Measurements from ENCODE around the gene SLC35E2B.
"Not testable (repeated sequence)": the region's sequence is repeated elsewhere in the genome, so short reads cannot be mapped to it uniquely, and the experiment has no call there.

DNA sequence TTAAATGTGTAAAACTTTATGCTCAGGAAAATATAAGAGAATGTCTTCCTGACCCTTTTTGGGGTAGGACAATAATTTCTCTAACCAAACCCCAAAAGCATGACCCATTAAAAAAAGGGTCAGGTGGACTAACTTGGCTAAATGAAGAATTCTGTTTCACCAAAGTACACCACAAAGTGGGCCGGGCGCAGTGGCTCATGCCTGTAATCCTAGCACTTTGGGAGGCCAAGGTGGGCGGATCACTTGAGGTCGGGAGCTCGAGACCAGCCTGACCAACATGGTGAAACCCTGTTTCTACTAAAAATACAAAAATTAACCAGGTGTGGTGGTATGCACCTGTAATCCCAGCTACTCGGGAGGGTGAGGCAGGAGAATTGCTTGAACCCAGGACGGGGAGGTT is 3.1 kb downstream of the SLC35E2B start:
- TF ChIP-seq, protein P1, sequence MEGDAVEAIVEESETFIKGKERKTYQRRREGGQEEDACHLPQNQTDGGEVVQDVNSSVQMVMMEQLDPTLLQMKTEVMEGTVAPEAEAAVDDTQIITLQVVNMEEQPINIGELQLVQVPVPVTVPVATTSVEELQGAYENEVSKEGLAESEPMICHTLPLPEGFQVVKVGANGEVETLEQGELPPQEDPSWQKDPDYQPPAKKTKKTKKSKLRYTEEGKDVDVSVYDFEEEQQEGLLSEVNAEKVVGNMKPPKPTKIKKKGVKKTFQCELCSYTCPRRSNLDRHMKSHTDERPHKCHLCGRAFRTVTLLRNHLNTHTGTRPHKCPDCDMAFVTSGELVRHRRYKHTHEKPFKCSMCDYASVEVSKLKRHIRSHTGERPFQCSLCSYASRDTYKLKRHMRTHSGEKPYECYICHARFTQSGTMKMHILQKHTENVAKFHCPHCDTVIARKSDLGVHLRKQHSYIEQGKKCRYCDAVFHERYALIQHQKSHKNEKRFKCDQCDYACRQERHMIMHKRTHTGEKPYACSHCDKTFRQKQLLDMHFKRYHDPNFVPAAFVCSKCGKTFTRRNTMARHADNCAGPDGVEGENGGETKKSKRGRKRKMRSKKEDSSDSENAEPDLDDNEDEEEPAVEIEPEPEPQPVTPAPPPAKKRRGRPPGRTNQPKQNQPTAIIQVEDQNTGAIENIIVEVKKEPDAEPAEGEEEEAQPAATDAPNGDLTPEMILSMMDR (IDR thresholded peaks at IDR 0.05): not testable (repeated sequence)
- TF ChIP-seq KAT7 (CRISPR knock-in tag; IDR thresholded peaks at IDR 0.05; ENCODE audit: borderline replicate concordance); JUN (CRISPR knock-in tag; IDR thresholded peaks at IDR 0.05); NR2C2 (CRISPR knock-in tag; IDR thresholded peaks at IDR 0.05); CREM (CRISPR knock-in tag; IDR thresholded peaks at IDR 0.05); ZNF423 (CRISPR knock-in tag; IDR thresholded peaks at IDR 0.05); ERG (CRISPR knock-in tag; IDR thresholded peaks at IDR 0.05); CREB1 (CRISPR knock-in tag; IDR thresholded peaks at IDR 0.05); PRRX2 (CRISPR knock-in tag; IDR thresholded peaks at IDR 0.05): not testable (repeated sequence)
- TF ChIP-seq, protein P2, sequence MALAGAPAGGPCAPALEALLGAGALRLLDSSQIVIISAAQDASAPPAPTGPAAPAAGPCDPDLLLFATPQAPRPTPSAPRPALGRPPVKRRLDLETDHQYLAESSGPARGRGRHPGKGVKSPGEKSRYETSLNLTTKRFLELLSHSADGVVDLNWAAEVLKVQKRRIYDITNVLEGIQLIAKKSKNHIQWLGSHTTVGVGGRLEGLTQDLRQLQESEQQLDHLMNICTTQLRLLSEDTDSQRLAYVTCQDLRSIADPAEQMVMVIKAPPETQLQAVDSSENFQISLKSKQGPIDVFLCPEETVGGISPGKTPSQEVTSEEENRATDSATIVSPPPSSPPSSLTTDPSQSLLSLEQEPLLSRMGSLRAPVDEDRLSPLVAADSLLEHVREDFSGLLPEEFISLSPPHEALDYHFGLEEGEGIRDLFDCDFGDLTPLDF (CRISPR knock-in tag; IDR thresholded peaks at IDR 0.05): not testable (repeated sequence)
- TF ChIP-seq, protein P3, sequence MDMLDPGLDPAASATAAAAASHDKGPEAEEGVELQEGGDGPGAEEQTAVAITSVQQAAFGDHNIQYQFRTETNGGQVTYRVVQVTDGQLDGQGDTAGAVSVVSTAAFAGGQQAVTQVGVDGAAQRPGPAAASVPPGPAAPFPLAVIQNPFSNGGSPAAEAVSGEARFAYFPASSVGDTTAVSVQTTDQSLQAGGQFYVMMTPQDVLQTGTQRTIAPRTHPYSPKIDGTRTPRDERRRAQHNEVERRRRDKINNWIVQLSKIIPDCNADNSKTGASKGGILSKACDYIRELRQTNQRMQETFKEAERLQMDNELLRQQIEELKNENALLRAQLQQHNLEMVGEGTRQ (CRISPR knock-in tag; IDR thresholded peaks at IDR 0.05): not testable (repeated sequence)
